ENCODE measurements around the gene CDC42SE2.

DNA sequence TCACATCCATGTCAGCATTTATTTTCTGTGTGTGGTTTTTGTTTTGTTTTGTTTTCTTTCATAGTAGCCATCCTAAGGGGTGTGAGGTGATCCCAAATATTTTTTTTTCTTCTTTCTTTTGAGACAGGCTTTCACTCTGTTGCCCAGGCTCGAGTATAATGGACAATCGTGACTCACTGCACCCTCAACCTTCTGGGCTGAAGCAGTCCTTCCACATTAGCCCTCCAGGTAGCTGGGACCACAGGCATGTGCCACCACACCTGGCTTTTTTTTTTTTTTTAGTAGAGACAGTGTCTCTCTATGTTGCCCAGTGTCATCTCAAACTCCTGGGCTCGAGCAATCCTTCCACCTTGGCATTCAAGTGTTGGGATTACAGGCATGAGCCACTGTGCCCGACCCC lies 59.1 kb downstream of the CDC42SE2 start:
- TF ChIP-seq TAF1 (IDR thresholded peaks at IDR 0.05; ENCODE audit: borderline replicate concordance, insufficient read depth, low read length) (no peak), POLR2AphosphoS5 (IDR thresholded peaks at IDR 0.05; ENCODE audit: low read depth, low read length) (no peak), FOXP2 (optimal IDR thresholded peaks at IDR 0.05; ENCODE audit: borderline replicate concordance, extremely low read depth, extremely low read length, insufficient read depth) (no peak), SIN3A (IDR thresholded peaks at IDR 0.05; ENCODE audit: borderline replicate concordance, insufficient read depth, low read length) (no peak)
- TF ChIP-seq, protein P1, sequence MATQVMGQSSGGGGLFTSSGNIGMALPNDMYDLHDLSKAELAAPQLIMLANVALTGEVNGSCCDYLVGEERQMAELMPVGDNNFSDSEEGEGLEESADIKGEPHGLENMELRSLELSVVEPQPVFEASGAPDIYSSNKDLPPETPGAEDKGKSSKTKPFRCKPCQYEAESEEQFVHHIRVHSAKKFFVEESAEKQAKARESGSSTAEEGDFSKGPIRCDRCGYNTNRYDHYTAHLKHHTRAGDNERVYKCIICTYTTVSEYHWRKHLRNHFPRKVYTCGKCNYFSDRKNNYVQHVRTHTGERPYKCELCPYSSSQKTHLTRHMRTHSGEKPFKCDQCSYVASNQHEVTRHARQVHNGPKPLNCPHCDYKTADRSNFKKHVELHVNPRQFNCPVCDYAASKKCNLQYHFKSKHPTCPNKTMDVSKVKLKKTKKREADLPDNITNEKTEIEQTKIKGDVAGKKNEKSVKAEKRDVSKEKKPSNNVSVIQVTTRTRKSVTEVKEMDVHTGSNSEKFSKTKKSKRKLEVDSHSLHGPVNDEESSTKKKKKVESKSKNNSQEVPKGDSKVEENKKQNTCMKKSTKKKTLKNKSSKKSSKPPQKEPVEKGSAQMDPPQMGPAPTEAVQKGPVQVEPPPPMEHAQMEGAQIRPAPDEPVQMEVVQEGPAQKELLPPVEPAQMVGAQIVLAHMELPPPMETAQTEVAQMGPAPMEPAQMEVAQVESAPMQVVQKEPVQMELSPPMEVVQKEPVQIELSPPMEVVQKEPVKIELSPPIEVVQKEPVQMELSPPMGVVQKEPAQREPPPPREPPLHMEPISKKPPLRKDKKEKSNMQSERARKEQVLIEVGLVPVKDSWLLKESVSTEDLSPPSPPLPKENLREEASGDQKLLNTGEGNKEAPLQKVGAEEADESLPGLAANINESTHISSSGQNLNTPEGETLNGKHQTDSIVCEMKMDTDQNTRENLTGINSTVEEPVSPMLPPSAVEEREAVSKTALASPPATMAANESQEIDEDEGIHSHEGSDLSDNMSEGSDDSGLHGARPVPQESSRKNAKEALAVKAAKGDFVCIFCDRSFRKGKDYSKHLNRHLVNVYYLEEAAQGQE (IDR thresholded peaks at IDR 0.05; ENCODE audit: insufficient read depth in 1 of 2, low read depth in 2 of 2, low read length in 2 of 2): no peak

Measured in PFSK-1 (cell line).